GM19397 (cell line): ENCODE data around the gene MALAT1.
"Not testable (repeated sequence)": the region's sequence is repeated elsewhere in the genome, so short reads cannot be mapped to it uniquely, and the experiment has no call there.

ENCODE experiments used
- ATAC-seq: cut with Tn5 transposase; IDR thresholded peaks from one replicate; pipeline ENCODE4 v1.9.1; 2021; ENCODE audit warnings: mild to moderate bottlenecking, moderate library complexity; ENCODE audit not compliant: unreplicated experiment

MALAT1 gene

DNA sequence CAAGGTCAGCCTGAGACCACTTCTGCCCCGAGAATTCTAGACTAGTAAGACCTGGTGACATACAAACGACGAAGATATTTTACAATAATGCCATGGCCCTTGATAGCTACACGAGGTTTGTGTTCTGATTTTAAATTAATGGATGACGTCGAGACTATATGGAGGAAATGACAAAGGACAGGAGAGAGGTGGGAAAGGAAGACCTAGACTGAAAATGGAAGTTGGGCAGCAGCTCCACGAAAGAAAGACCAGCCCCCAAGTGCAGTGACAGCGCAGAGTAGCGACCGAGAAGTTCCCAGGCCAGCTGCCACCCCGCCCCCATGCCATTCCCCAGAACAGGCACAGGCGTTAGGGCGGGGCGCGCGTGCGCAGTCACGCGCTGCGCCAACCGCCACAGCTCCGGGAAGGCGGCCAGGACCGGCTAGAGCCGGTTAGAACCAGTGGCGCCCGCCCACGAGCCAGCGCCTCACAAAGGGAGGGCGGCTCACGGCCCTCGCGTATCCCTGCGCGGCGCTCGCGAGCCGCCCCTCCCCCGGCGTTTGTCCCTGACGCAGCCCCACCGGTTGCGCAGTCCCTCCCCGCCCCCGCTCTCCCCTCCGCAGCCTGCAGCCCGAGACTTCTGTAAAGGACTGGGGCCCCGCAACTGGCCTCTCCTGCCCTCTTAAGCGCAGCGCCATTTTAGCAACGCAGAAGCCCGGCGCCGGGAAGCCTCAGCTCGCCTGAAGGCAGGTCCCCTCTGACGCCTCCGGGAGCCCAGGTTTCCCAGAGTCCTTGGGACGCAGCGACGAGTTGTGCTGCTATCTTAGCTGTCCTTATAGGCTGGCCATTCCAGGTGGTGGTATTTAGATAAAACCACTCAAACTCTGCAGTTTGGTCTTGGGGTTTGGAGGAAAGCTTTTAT is 1.5 kb upstream of the MALAT1 start:
- ATAC-seq: peak; percentile 76

DNA sequence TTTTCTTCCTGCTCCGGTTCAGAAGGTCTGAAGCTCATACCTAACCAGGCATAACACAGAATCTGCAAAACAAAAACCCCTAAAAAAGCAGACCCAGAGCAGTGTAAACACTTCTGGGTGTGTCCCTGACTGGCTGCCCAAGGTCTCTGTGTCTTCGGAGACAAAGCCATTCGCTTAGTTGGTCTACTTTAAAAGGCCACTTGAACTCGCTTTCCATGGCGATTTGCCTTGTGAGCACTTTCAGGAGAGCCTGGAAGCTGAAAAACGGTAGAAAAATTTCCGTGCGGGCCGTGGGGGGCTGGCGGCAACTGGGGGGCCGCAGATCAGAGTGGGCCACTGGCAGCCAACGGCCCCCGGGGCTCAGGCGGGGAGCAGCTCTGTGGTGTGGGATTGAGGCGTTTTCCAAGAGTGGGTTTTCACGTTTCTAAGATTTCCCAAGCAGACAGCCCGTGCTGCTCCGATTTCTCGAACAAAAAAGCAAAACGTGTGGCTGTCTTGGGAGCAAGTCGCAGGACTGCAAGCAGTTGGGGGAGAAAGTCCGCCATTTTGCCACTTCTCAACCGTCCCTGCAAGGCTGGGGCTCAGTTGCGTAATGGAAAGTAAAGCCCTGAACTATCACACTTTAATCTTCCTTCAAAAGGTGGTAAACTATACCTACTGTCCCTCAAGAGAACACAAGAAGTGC is 661 bp upstream of the MALAT1 start:
- no peak for ATAC-seq

GRCh38 chr11:65498727-65498976 is 193 bp upstream of the MALAT1 start:
- no peak for ATAC-seq

DNA sequence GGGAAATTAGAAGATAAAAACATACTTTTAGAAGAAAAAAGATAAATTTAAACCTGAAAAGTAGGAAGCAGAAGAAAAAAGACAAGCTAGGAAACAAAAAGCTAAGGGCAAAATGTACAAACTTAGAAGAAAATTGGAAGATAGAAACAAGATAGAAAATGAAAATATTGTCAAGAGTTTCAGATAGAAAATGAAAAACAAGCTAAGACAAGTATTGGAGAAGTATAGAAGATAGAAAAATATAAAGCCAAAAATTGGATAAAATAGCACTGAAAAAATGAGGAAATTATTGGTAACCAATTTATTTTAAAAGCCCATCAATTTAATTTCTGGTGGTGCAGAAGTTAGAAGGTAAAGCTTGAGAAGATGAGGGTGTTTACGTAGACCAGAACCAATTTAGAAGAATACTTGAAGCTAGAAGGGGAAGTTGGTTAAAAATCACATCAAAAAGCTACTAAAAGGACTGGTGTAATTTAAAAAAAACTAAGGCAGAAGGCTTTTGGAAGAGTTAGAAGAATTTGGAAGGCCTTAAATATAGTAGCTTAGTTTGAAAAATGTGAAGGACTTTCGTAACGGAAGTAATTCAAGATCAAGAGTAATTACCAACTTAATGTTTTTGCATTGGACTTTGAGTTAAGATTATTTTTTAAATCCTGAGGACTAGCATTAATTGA is 1.0 kb downstream of the MALAT1 start:
- no peak for ATAC-seq

- ATAC-seq: no peak
Measured at GRCh38 chr11:65500387-65501185, 1.7 kb downstream of the MALAT1 start.

- ATAC-seq: no peak
Measured at GRCh38 chr11:65501186-65501471, 2.3 kb downstream of the MALAT1 start.

- no peak for ATAC-seq
Measured at GRCh38 chr11:65501472-65502273, 2.8 kb downstream of the MALAT1 start.

- ATAC-seq: no peak
Measured at GRCh38 chr11:65502274-65502554, 3.4 kb downstream of the MALAT1 start.

GRCh38 chr11:65502555-65503367 is 3.9 kb downstream of the MALAT1 start:
- ATAC-seq: no peak

- no peak for ATAC-seq
Measured at GRCh38 chr11:65503368-65503948, 4.6 kb downstream of the MALAT1 start.

GRCh38 chr11:65503949-65504673 is 5.3 kb downstream of the MALAT1 start:
- no peak for ATAC-seq

DNA sequence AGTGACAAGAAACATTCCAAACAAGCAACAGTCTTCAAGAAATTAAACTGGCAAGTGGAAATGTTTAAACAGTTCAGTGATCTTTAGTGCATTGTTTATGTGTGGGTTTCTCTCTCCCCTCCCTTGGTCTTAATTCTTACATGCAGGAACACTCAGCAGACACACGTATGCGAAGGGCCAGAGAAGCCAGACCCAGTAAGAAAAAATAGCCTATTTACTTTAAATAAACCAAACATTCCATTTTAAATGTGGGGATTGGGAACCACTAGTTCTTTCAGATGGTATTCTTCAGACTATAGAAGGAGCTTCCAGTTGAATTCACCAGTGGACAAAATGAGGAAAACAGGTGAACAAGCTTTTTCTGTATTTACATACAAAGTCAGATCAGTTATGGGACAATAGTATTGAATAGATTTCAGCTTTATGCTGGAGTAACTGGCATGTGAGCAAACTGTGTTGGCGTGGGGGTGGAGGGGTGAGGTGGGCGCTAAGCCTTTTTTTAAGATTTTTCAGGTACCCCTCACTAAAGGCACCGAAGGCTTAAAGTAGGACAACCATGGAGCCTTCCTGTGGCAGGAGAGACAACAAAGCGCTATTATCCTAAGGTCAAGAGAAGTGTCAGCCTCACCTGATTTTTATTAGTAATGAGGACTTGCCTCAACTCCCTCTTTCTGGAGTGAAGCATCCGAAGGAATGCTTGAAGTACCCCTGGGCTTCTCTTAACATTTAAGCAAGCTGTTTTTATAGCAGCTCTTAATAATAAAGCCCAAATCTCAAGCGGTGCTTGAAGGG is 6.0 kb downstream of the MALAT1 start:
- no peak for ATAC-seq

DNA sequence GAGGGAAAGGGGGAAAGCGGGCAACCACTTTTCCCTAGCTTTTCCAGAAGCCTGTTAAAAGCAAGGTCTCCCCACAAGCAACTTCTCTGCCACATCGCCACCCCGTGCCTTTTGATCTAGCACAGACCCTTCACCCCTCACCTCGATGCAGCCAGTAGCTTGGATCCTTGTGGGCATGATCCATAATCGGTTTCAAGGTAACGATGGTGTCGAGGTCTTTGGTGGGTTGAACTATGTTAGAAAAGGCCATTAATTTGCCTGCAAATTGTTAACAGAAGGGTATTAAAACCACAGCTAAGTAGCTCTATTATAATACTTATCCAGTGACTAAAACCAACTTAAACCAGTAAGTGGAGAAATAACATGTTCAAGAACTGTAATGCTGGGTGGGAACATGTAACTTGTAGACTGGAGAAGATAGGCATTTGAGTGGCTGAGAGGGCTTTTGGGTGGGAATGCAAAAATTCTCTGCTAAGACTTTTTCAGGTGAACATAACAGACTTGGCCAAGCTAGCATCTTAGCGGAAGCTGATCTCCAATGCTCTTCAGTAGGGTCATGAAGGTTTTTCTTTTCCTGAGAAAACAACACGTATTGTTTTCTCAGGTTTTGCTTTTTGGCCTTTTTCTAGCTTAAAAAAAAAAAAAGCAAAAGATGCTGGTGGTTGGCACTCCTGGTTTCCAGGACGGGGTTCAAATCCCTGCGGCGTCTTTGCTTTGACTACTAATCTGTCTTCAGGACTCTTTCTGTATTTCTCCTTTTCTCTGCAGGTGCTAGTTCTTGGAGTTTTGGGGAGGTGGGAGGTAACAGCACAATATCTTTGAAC is 6.8 kb downstream of the MALAT1 start:
- no peak for ATAC-seq

DNA sequence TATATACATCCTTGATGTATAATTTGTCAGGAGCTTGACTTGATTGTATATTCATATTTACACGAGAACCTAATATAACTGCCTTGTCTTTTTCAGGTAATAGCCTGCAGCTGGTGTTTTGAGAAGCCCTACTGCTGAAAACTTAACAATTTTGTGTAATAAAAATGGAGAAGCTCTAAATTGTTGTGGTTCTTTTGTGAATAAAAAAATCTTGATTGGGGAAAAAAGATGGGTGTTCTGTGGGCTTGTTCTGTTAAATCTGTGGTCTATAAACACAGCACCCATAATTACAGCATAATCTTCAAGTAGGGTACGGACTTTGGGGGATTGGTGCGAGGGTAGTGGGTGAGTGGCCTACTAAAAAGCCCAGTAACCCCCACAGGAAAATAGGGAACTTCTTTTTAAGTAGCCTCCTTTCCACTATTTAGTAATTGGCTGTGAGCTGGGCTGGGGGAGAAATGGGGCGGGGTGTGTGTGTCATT is 7.5 kb downstream of the MALAT1 start:
- no peak for ATAC-seq

- ATAC-seq: peak; percentile 27
Measured at GRCh38 chr11:65506772-65507505, 8.1 kb downstream of the MALAT1 start.

GRCh38 chr11:65512311-65512710 is 13.5 kb downstream of the MALAT1 start:
- not testable (repeated sequence) for ATAC-seq
